Astrocyte of the cerebellum (primary cell): ENCODE data around the gene LY6G5B.

Experiments used
- DNase-seq: peaks from one replicate; pipeline ENCODE4 v3.0.0-alpha.2; 2011; ENCODE audit warnings: low read depth
- H3K4me3 ChIP-seq: 2 replicates; pipeline ENCODE4 v1.5.1; 2011; ENCODE audit warnings: mild to moderate bottlenecking, low read depth, low read length, moderate library complexity
- CTCF ChIP-seq: IDR thresholded peaks from 2 replicates; pipeline ENCODE4 v1.5.1; 2012; ENCODE audit warnings: low read length, low read depth, moderate library complexity, mild to moderate bottlenecking; ENCODE audit errors: missing control alignments
- in situ Hi-C: cut with HindIII; loops from 2 replicates; pipeline ENCODE4 v1.10.0; 2017; ENCODE audit warnings: low sequenced_read_pairs

The LY6G5B gene

GRCh38 chr6:31700740-31701401 is 31.1 kb downstream of the LY6G5B start:
- no peak for TF ChIP-seq CTCF
- H3K4me3 ChIP-seq = no peak overlapping the region
- in situ Hi-C loops = no loop called here
- DNase-seq = no peak

DNA sequence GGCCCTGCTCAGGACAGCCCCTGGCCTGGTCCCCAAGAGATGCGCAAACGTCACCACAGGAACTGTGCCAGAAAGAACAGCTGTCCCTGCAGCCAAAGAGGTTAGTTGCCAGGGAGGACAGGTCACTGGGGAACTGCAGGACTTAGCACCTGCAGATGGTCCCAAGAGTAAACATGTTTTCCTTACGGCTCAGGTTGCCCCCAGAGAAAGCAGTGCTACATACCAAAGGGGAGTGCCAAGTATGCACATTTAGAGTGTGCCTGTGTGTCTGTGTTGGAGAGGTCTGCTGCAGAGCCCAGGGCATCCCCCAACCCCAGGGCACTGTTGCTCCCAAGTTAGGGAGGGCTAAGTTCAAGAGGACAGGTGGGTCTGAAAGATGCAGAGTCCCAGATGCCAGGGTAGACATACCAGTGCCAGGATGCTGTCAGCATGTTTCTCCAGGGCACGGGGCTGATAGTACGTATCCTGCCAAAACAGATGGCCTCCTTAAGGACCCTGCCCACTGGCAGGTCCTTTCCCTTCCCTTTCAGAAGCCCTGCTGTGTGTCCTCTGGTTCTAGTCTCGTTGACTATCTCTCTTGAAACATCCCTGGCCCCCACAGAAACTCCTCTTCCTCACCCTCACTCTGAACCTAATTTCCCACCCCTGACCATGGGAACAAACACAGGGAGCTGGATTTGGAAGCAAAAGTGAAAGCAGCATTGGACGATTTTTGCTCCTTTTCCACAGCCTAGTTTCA is 32.1 kb downstream of the LY6G5B start:
- in situ Hi-C loops = no loop called here

DNA sequence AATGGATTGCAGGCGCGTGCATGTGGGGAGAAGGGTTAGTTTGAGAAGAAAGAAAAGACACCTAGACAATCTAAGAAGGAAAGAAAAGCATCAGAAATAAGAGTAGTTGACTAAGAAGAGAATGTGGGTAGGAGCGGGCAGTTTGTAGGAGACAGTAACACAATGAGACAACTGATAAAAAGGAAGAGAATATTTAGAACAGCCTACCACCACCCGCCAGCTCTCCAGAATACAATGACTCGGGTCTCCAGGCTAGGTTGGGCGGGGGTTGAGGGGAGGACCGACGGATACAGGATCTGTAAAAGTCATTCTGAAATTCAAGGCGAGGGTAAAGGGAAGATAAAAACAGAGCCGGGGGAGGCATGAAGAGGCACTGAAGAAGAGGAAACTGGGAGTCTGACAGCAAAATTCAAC is 32.6 kb downstream of the LY6G5B start:
- in situ Hi-C loops = no loop called here
- no peak for TF ChIP-seq CTCF
- H3K4me3 ChIP-seq = peak overlapping the region; percentile 95
- DNase-seq = no peak

More for the DNA sequence above, 32.1 kb downstream of the LY6G5B start:
- no peak for TF ChIP-seq CTCF
- no peak for DNase-seq
- peak overlapping the region; percentile 95 for H3K4me3 ChIP-seq

DNA sequence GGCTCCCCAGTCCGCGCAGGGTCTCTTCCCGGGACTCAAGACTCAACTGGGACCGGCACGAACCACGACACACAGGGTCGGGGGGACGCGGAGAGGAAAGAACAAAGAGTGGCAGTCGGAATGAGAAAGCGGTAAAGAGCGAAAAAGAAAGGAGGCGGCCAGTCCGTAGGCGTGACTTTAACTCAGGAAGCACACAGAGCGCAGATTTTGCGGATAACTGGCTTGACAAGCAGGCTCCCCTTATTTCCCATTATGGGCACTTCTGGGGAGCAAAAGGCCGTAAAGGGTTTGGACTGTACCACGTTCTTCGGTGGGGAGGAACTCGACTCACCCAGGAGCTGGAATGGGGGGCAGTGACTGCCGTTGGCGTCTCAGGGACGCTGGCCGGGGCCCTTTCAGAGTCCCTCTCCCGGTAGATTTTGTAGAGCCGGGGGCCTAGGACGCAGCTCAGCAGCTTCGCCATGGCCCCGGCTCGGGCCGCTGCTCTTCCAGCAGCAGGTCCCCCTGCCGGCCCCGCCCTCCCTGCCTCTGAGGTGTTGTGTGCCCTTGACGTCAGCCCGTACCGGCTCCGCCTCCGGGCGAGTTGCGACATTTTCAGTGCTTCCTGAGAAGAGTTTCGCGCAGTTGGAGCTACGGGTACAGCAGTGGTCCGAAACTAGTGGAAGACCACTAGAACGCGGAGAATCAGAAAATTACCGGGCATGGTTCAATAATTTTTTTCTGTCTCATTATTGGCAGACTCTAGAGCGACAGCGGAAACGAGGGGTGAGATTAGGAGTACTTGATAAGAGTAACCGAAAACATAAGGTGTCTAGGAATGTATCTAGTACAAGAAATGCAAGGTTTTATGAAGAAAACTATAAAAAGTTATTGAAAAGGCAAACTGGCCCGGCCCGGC is 33.3 kb downstream of the LY6G5B start, which contains the start of gene ABHD16A:
Gene ABHD16A (minus strand): TSS at position 506 of the 898 bp plus-strand sequence. CDS start 43 bp downstream, at position 463.
- DNase-seq = peak; percentile 97
- no peak for TF ChIP-seq CTCF
- H3K4me3 ChIP-seq = peak within 1 kb of the TSS; percentile 95
- in situ Hi-C loops = no loop called here

DNA sequence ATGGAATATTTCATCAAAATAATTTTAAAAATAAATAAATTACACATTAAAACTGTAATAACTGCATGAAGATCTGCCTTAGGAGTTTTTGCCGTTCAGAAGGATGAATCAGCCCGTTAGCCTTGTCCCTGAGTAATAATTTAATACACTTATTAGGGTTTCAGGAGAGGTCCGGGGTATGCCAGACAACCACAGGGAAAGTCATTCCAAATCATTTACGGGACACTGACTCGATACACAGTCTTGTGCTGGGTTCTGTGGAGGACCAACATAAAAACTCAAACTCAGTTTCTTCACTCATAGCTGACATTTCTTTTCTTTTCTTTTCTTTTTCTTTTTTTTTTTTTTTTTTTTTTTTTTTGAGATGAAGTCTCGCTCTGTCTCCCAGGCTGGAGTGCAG is 36.2 kb downstream of the LY6G5B start:
- no peak for DNase-seq
- TF ChIP-seq CTCF = no peak
- no peak overlapping the region for H3K4me3 ChIP-seq
- in situ Hi-C loops = no loop called here

DNA sequence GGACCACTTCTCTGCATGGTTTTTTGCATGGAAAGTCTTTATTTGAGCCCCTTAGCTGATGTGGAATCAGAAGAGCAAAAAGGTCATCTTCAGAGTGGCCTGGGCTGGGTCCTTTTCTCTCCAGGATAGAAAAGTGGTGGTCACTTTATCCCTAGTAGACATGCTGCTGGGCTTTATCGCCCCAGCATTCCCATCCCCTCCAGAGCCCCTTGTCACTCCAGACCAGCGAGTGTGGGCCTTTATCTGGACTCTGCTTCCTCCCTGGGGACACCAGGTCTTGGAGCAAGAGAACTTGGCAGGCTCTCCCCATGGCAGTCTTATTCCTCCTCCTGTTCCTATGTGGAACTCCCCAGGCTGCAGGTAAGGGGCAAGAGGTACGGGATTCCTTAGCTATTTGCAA is 36.8 kb downstream of the LY6G5B start, which contains the start of gene LY6G6F:
Gene LY6G6F (plus strand): TSS at position 268 of the 400 bp plus-strand sequence. CDS start 41 bp downstream, at position 309.
- no peak for TF ChIP-seq CTCF
- no peak within 1 kb of the TSS for H3K4me3 ChIP-seq
- DNase-seq = no peak
- in situ Hi-C loops = no loop called here
